KG1 (cell line): ENCODE measurements around the gene PCDH19.

Experiments used
- DNase-seq: peaks from one replicate; lab custom pipeline; 2025; lab: John Stamatoyannopoulos, UW

Gene PCDH19

DNA sequence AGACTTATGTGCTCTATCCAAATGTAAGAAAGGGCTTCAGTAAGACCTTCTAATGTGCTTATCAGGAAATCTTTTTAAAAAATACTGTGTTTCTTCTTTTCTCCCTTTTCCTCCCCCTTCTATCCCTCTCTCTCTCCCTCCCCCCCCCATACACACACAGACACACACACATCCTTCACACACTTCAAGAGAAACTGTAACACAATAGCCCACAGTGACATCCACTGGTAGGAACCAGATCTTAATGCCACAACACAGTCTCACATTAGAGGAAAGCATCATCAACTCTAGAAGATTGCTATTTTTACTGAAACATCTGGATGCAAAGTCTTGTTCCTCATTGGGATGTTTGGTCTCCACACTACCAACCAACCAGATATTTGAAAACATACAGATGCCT, 4.6 kb downstream of the PCDH19 start:
- DNase-seq = no peak

DNA sequence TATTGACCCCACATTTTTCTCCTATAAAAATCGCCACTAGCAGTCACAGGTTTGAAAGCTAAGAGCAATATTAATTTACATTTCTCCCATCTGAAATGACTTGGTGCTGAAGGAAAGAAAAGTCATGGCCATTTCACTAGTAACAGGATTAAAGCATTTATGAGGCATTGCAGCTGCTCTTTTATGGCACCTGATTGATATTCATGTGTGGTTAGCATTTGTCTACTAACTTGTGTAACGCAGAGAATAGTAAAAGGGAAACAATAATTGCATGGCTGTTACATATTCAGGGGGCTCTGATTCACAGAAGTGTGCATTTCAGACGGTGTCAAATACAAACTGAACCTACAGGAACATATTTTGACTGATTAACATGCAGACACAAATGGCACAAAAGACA, 5.2 kb downstream of the PCDH19 start:
- no peak for DNase-seq

- no peak for DNase-seq
Observed at GRCh38 chrX:100395781-100396180, 14.3 kb downstream of the PCDH19 start.

GRCh38 chrX:100381619-100382018, 28.5 kb downstream of the PCDH19 start:
- no peak for DNase-seq

DNA sequence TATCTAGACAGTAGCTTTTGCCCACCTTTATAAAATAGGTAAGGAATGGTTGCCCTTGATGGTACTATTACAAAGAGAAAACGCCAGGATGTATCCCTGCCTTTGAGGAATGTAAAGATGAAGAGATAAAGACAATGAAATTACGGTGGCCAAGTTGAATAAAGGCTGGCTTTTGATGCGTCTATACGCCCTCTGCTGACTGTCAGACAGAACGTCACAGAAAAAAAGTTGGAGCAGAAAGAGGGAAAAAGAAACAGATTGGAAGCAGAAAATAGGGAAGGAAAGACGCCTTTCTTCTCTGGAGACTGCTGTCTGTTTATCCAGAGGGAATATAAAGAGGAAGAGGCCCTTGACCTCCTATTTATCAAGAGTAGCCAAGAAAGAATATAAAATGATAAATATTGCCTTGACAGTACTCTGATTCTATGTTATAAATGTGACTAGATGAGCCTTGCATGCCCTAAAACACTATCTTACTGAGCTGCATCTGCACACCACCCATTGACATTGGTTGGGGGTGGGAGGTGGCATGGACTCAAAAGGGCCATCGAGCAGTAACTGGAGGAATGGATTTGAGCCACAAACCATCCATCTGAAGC, 30.6 kb downstream of the PCDH19 start:
- DNase-seq = no peak

DNA sequence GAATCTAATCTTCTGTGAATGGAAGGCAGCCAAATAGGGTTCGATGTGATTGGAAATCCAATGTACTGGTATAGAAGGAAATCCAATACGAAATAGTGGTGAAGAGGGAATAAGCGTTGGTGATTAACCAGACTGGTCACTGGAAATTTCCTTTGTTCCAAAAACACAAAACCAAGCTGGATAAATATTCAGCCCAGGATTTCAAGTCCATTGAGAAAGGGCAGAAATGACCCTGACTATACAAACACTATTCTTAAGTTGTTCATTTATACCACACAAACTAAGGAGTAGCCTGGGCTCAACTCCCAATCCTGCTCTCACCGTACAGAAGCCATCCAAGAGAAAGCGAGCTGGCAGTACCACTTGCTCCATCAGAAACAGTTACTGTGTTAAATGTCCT, 32.2 kb downstream of the PCDH19 start:
- no peak for DNase-seq

- no peak for DNase-seq
Observed at GRCh38 chrX:100376576-100376975, 33.5 kb downstream of the PCDH19 start.

GRCh38 chrX:100373673-100374072, 36.4 kb downstream of the PCDH19 start:
- no peak for DNase-seq

GRCh38 chrX:100368167-100368566, 41.9 kb downstream of the PCDH19 start:
- DNase-seq = no peak

DNA sequence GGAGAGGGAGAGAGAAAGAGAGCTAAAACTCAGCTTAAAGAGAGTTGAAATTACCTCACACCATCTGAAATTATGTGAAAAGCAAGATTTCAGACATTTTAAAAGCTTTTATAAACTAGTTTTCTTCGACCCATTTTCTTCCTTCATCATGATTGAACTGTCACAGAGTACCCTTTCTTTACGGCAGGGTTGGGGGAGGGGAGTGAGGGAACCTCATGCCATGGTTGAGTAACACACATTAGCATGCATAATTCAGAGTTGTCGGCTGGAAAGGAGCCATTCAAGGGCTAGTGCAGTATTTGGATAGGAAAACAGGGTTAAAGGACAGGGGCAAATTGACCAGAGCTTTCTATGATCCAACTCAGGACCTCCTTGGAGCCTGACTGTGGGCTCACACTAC, 46.2 kb downstream of the PCDH19 start:
- no peak for DNase-seq

DNA sequence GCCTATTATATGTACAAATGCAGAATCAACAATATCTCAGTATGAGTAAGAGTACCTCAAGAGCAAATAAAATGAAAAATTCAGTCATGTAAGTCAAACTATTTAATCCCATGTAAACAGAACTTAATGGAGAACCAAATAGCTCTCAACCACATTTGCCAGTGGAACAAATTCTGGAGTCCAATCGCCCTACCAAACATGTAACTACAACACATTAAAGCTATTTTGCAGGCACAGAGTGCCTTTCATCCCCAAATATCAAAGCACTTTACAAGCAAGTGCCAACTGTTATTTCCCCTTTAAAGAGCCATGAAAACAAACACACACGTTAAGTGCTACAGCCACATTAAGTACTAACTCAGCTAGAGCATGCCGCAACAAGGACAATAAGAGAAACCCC, 51.3 kb downstream of the PCDH19 start:
- no peak for DNase-seq

DNA sequence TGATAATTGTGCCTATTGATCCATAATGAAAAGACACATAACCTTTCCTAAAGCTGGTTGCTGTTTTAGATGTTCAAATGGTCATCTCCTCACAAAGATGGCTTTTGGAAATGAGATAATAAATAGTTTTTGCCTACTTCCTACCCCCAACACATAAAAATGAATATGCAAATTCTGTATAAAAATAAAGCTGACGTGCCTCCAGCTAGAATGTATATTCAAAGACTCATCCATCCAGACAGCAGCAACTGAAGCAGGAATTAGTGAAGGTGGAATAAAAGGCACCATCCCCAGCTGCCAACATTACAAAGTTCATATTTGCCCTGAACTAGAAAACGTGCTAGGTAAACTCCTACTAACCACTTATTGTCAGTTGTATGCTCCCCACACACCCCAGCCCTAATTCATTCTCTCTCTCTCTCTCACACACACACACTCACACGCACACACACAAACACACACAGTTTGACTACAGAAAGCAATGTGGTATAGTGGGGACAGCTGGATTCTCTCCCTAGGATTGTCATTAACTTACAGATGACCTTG, 53.6 kb downstream of the PCDH19 start:
- no peak for DNase-seq

GRCh38 chrX:100355680-100356079, 54.4 kb downstream of the PCDH19 start:
- DNase-seq = no peak

DNA sequence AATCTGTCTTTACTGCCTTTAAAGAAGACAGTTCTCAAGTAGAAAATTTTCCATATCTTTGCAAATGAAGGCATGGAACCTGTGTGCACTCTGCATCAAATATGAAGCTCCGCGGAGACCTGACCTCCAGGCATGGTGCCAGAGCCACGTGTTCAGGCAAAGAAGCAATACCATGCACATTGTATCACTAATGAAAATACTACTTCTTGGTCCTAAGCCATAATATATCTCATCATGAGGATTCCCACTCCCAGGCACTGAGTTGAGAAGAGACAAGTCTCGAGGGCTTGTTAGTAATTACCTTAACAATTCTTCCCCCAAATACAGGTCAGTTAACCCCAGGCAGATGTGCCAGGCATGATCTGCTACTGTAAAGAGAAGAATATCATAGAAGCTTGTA, 56.7 kb downstream of the PCDH19 start:
- DNase-seq = no peak

DNA sequence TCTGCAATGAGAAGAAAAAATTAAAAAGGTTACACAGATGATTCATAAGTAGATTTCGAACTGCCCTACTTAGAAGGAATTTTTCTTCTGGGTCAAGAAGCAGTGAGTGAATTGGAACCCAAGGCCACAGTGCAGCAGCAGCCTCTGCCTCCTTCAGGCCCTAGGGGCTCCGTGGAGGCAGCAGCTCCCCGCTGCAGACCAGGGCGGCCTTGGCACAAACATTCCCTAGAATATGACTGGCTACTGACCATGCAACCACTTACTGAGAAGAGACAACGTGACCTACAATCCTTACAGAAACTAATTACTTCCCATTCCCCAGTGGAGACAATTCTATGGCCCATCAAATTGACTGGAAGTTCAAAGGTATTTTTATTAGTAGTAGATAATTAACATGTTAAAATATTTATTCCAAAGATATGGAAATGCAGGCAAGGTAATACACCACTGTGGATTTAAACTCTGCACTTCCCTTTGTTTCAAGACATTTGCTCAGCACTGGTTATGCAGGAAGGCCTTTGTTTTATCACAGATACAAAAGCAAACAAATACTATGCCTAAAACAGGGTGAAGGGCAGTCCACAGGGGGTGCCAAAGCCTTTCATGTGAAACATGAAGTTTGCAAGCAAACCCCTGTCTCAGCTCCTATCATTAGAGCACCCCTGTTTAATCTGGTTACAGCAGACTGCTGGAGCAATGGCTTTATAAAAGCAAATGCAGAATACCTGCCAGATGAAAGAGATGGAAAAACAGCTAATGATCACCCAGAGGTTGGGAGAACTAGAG, 59.2 kb downstream of the PCDH19 start:
- DNase-seq = no peak

GRCh38 chrX:100349391-100349790, 60.7 kb downstream of the PCDH19 start:
- no peak for DNase-seq

- no peak for DNase-seq
Observed at GRCh38 chrX:100341142-100341510, 68.9 kb downstream of the PCDH19 start.

GRCh38 chrX:100340491-100341141, 69.5 kb downstream of the PCDH19 start:
- DNase-seq = no peak

DNA sequence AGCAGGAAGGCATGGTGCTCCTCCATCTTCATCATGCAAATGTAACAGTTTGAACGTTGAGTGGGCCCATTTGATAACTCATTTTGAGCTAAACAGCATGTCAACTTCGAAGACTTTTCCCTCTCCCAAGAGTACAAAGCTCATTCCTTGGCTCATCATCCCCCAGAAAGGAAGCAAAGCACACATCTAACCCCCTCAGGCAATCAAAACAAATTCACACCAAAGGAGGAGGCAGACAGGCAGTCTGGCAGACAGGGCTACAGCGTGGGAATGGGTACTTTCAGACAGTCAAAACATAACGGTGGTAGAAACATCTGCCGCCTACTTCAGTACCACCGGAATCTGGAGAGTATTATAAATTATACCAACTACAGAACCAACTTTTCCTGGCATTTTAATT, 81.7 kb downstream of the PCDH19 start:
- no peak for DNase-seq

DNA sequence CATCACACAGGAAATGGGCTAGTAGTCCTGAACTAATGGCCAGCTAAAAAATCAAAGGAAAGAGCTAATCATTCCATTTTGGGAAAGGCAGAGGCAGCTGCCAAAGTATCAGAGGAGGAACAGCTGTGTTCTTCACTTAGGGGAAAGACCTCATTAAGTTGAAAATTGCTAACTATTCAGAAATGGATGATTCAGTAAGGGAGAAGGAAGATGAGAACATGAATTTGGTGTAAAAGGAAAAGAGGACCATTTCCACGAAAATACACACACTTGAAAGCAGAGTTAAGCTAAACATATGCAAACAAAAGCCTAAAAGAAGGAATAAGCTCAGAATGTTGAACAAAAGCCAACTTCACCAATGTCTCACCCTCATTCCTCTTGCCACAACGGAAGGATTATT, 90.4 kb downstream of the PCDH19 start:
- DNase-seq = no peak

DNA sequence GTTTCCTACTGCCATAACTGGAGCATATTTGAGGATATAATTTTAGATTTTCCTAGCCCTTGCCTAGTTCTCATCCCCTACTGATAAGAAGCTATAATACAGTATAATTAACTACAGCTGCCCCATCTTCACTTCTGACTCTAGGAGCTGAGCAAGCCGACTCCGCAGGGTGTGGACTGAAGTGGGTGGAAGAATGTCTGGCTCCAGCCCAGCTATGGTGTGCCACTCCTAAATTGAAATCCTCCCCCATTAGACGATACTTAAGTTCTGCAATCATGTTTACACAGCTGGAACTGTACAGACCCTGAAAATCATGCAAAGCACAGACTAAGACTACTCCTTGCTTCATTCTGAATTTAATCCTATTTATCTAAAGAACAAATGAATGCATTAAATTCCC, 93.1 kb downstream of the PCDH19 start:
- DNase-seq = no peak

DNA sequence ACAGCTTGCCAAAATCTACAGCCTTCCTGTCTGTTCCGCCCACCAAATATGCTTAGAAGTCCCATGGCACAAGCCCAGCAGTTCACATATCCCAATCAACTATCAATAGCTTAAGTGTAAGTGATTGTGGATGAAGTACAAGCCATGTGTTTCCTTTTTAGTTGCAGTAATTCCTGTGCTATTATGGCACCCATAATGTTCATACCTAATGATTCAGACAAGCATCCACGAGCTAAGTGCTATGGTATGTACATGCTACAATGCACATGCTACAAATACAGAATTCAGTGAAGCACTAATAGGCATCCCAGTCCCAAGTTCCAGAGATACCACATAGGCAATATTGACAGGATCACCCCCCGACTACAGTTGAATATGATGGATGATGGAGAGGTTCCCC, 94.5 kb downstream of the PCDH19 start:
- no peak for DNase-seq

GRCh38 chrX:100299559-100299958, 110.5 kb downstream of the PCDH19 start:
- DNase-seq = no peak
